NB4 (cell line): ENCODE results near the gene EPN2.
A peak's percentile ranks its signal among the peaks of the same experiment; 100 is the strongest.

ENCODE experiments used
- DNase-seq: peaks from one replicate; pipeline ENCODE4 v3.0.0; 2010; ENCODE audit warnings: low read depth
- H3K4me3 ChIP-seq: one replicate; pipeline ENCODE4 v1.5.1; 2011; ENCODE audit warnings: mild to moderate bottlenecking, low read depth, low read length, moderate library complexity
- MYC ChIP-seq: IDR thresholded peaks from 2 replicates; pipeline ENCODE4 v1.6.1; 2011; ENCODE audit warnings: low read depth, low read length
- POLR2A ChIP-seq: IDR thresholded peaks from 2 replicates; pipeline ENCODE4 v1.6.1; 2011; ENCODE audit warnings: mild to moderate bottlenecking; ENCODE audit not compliant: insufficient read length; ENCODE audit errors: extremely low read depth
- TF ChIP-seq, protein P1 (sequence below): IDR thresholded peaks from 2 replicates; pipeline ENCODE4 v1.6.1; 2011; ENCODE audit warnings: low read depth, low read length
- TF ChIP-seq, protein P2 (sequence below): IDR thresholded peaks from one replicate; pipeline ENCODE4 v1.5.1; 2012; ENCODE audit warnings: low read depth, low read length

The EPN2 gene

DNA sequence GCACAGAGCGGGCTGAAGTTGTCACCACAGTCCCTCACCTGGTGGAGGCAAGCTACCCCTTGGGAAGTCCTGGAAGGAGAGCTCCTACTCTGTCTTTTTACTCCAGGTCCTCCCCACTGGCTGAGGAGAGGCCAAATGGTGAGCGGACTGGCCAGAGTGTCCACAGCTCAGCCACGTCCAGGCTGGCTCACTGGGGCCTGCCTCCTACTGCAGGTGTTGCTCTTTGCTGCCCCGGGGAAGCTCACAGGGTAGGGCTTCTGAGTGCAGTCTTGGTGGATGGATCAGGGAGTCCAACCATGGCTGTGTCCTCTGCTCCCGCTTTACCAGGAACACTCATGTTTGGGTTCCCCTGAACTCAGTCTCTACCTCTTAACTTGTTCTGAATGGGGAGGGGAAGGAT lies 122.7 kb downstream of the EPN2 start:
- DNase-seq, result no peak
- no peak overlapping the region for H3K4me3 ChIP-seq

DNA sequence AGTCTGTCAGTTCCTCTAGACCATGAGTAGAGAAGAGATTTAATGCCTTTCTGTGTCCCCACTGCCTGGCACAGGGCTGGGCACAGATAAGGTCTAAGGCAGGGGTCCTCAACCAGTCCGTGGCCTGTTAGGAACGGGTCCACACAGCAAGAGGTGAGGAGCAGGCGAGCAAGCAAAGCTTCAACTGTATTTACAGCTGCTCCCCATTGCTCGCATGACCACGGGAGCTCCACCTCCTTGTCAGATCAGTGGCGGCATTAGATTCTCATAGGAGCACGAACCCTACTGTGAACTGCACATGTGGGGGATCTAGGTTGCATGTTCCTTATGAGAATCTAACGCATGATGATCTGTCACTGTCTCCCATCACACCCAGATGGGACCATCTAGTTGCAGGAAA lies 123.6 kb downstream of the EPN2 start:
- no peak for DNase-seq
- TF ChIP-seq, protein P1, sequence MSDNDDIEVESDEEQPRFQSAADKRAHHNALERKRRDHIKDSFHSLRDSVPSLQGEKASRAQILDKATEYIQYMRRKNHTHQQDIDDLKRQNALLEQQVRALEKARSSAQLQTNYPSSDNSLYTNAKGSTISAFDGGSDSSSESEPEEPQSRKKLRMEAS, result no peak
- no peak for TF ChIP-seq POLR2A
- TF ChIP-seq, protein P2, sequence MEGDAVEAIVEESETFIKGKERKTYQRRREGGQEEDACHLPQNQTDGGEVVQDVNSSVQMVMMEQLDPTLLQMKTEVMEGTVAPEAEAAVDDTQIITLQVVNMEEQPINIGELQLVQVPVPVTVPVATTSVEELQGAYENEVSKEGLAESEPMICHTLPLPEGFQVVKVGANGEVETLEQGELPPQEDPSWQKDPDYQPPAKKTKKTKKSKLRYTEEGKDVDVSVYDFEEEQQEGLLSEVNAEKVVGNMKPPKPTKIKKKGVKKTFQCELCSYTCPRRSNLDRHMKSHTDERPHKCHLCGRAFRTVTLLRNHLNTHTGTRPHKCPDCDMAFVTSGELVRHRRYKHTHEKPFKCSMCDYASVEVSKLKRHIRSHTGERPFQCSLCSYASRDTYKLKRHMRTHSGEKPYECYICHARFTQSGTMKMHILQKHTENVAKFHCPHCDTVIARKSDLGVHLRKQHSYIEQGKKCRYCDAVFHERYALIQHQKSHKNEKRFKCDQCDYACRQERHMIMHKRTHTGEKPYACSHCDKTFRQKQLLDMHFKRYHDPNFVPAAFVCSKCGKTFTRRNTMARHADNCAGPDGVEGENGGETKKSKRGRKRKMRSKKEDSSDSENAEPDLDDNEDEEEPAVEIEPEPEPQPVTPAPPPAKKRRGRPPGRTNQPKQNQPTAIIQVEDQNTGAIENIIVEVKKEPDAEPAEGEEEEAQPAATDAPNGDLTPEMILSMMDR, result no peak
- TF ChIP-seq MYC, result no peak
- no peak overlapping the region for H3K4me3 ChIP-seq

More for the DNA sequence above, 122.7 kb downstream of the EPN2 start:
- TF ChIP-seq POLR2A (no peak), MYC (no peak)
- TF ChIP-seq, protein P1, result no peak
- TF ChIP-seq, protein P2, result no peak

DNA sequence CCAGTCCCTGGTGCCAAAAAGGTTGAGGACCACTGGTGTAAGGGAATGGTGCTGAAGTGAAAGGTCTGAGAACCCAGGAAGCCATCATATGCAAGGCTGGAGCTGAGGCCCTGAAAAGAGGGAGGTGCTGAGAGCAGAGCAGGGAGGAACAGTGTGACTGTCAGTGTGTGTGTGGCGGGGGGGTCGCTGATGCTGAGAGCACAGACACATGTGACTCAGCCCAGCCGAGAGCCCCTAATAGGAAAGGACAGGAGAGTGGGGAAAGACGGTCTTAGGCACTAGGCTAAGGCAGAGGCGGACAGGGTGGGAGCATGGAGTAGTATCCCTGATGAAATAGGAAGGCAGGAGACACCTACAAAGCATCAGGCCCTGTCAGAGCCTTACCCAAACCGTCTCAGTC lies 124.2 kb downstream of the EPN2 start:
- DNase-seq, result no peak
- H3K4me3 ChIP-seq, result no peak overlapping the region
- TF ChIP-seq MYC, result no peak
- TF ChIP-seq, protein P2, result no peak
- no peak for TF ChIP-seq POLR2A
- TF ChIP-seq, protein P1, result no peak

DNA sequence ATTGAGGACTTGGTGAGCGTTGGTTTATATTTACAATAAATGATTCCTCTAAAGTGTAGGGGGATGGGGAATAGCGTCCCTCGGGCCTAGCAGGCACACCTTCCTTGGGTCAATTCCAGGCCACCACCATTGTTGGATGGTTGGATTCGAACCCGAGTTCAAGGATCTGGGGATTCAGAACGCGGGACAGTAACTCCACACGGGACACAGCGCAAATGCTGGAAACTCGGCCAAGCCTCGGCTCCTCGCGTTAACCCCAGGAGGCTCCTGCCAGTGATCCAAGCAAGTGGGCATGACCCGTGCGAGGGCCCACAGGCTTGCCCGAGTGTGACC lies 124.7 kb downstream of the EPN2 start:
- DNase-seq, result no peak
- peak overlapping the region; percentile 71 for H3K4me3 ChIP-seq
- TF ChIP-seq MYC (no peak), POLR2A (no peak)
- TF ChIP-seq, protein P2, result no peak
- TF ChIP-seq, protein P1, result no peak

DNA sequence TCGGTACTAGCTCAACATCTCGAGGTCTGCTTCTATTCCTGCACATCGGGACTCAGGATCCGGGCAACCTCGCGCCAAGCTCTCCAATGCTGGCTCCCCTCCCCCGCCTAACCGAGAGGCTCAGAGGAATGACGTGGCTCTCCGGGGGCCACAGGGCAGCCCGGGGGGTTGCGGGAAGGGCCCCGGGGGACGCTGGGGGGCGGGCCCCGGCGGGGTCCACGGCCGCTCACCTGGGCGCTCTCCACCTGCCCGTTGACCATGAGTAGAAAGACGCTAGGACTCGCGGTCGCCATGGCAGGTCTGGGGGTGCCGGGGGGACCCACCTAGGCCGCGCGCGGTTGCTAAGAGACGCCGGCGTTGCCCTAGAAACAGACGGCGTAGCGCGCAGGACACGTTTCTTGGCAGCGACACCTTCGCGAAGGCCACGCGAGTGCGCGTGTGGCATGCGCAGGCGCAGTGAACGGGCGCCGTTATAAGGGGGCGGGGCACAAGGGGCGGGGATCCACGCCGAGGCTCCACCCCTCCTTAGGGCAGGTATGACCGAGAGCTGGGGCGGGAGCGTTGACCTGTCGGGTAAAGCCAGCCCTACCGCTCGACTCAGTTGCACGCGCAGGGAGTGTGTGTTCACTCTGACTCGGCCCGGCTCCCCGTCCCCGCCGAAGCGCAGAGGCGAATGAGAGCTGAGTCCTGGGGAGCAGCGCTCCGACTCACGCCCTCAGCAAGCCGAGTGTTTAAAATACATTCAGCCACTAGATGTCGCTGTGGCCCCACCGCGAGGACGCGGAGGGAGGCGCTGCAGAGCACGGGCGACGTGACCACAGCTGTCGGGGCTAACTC lies 125.3 kb downstream of the EPN2 start, which contains the start of gene B9D1:
Gene B9D1, minus strand, starts transcription at position 447 of the 837 bp plus-strand sequence. Its CDS starts 154 bp downstream, at position 293.
- peak; percentile 90 for DNase-seq
- TF ChIP-seq POLR2A (no peak), MYC (peak; percentile 55)
- TF ChIP-seq, protein P1, result peak; percentile 57
- TF ChIP-seq, protein P2, result peak; percentile 60
- peak within 1 kb of the TSS; percentile 71 for H3K4me3 ChIP-seq
